Large intestine (tissue), 3 donors: ENCODE results near the gene IL17C. TPM values are rescaled to one million over a fixed set of nuclear protein-coding genes. Genes with fewer than 3 reads are reported as not detected.
"Not testable (repeated sequence)": the region's sequence is repeated elsewhere in the genome, so short reads cannot be mapped to it uniquely, and the experiment has no call there.

Experiments used
- DNase-seq, 2 donors: peaks; one replicate each; pipeline versions ENCODE4 v3.0.0 to v3.0.0-alpha.2; 2013
- H3K27ac ChIP-seq: one replicate; pipeline ENCODE4 v1.5.1; 2013; ENCODE audit warnings: low read length
- H3K27me3 ChIP-seq: 2 replicates; pipeline ENCODE4 v1.6.1; 2013; ENCODE audit warnings: low read length; ENCODE audit not compliant: control insufficient read depth, insufficient read depth
- H3K36me3 ChIP-seq: 2 replicates; pipeline ENCODE4 v1.6.1; 2013; ENCODE audit warnings: low read length; ENCODE audit not compliant: control insufficient read depth, insufficient read depth
- H3K4me1 ChIP-seq: one replicate; pipeline ENCODE4 v1.6.1; 2013; ENCODE audit warnings: low read length; ENCODE audit not compliant: control insufficient read depth, insufficient read depth
- H3K4me3 ChIP-seq: one replicate; pipeline ENCODE4 v1.5.1; 2013; ENCODE audit warnings: low read length
- H3K9me3 ChIP-seq: one replicate; pipeline ENCODE4 v1.6.1; 2013; ENCODE audit warnings: mild to moderate bottlenecking, low read depth, low read length, moderate library complexity; ENCODE audit not compliant: control insufficient read depth
- WGBS: methylation state at CpG from one replicate; pipeline ENCODE4 v1.1.5; 2013; ENCODE audit warnings: low lambda C conversion rate; ENCODE audit not compliant: insufficient coverage; 5-methylcytosine and 5-hydroxymethylcytosine counted together
- polyA plus RNA-seq: library from polyadenylated mRNA; unstranded; fragments of 120-200 nt; gene quantifications from one replicate; pipeline ENCODE4 v1.2.1, GENCODE V29; 2013

Gene IL17C
- polyA plus RNA-seq, 1 donor = not detected

DNA sequence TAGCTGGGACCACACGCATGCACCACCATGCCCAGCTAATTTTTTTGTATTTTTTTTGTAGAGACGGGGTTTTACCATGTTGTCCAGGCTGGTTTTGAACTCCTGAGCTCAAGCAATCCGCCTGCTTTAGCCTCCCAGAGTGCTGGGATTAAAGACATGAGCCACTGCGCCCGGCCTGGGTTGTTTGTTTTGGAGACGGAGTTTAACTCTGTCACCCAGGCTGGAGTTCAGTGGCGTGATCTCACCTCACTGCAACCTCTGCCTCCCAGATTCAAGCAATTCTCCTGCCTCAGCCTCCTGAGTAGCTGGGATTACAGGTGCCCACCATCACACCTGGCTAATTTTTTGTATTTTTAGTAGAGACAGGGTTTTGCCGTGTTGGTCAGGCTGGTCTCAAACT is 28.9 kb upstream of the IL17C start:
- no CpG with 5 or more reads among the region's 8 CpGs for whole genome bisulfite sequencing
- not testable (repeated sequence) for H3K27me3 ChIP-seq, DNase-seq, H3K27ac ChIP-seq, H3K4me3 ChIP-seq, H3K4me1 ChIP-seq, H3K9me3 ChIP-seq
- peaks cover 72% of the 10 kb centered on the region for H3K36me3 ChIP-seq

DNA sequence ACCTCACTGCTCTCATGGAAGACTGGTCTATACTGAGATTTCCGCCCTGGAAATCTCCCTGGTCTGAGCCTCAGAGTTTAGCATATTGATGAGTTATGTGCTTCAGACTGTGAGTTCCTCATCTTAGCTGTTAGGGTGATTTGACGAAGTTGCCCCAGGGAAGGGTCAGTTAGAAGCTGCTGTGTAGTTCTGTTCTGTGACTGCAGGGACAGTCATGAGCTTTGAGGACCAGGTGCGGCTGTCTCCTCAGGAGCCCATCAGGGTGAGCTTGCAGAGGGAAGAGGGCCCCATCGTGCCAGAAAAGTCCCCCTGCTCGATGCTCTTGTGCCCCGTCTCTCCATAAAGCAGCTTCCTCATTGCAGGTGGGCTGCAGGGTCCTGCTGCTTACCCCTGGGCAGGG is 28.3 kb upstream of the IL17C start:
- WGBS = no CpG with 5 or more reads among the region's 6 CpGs
- Histone ChIP-seq H3K4me3 (no peak overlapping the region), H3K4me1 (no peaks in the 10 kb centered on the region), H3K27ac (no peak overlapping the region), H3K9me3 (no peaks in the 10 kb centered on the region), H3K36me3 (peaks cover 67% of the 10 kb centered on the region), H3K27me3 (no peaks in the 10 kb centered on the region)
- no peak for DNase-seq

DNA sequence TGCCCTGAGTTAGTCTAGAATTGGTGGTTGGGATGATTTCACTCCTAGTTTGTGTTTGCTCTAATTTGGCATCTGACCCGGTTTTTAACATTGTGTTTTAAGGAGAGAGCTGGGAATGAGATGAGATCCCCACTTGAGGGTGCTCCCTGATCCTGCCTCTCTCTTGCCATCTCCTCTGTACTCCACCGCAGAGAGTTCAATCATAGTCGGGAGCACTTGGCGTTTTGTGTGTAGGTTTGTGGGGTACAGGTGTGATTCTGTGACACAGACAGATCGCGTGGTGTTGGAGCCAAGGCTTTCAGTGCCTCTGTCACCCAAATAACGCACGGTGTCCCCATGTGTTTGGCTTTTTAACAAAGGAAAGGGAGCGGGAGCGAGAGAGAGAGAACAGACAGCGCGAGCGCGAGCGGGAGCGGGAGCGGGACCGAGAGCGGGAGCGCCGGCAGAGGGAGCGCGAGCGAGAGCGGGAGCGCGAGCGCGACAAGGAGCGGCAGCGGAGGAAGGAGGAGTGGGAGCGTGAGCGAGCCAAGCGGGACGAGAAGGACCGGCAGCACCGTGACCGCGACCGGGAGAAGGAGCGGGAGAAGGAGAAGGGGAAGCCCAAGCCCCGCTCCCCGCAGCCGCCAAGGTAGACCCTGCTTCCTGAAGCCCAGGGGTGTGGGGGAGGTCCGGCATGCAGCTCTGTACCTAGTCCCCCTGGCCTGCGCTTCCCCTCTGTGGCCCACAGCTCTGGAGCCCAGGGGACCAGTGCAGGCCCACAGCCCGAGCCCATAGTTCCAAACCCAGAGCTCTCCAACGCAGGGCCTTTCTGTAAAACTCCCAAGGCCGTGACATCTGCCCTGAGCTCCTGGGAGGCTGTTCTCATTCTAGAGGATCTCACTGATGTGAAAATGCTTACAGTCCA is 27.2 kb upstream of the IL17C start:
- Histone ChIP-seq H3K27me3 (no peaks in the 10 kb centered on the region), H3K9me3 (no peaks in the 10 kb centered on the region), H3K27ac (no peak overlapping the region), H3K4me3 (no peak overlapping the region), H3K4me1 (peaks cover 9% of the 10 kb centered on the region), H3K36me3 (peaks cover 63% of the 10 kb centered on the region)
- DNase-seq = no peak
- WGBS = 72% methylated on average over 26 of the region's 49 CpGs

DNA sequence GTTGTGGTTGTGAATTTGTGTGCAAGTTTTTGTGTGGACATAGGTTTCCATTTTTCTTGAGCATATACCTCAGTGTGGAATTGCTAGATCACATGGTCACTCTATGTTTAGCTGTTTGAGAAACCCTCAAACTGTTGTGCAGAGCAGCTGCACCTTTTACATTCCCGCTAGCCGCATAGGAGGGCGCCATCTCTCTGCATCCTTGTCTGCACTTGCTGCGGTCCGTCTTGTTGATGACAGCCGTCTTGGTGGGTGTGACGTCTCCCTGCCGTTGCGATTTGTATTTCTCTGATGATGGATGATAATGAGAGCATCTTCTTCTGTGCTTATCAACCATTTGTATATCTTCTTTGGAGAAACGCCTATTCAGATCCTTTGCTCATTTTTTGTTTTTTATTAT is 25.1 kb upstream of the IL17C start:
- Histone ChIP-seq H3K9me3 (no peaks in the 10 kb centered on the region), H3K27me3 (no peaks in the 10 kb centered on the region), H3K4me3 (no peak overlapping the region), H3K4me1 (peaks cover 28% of the 10 kb centered on the region), H3K27ac (no peak overlapping the region), H3K36me3 (peaks cover 54% of the 10 kb centered on the region)
- no peak for DNase-seq
- WGBS = 86% methylated on average over 1 of the region's 10 CpGs

DNA sequence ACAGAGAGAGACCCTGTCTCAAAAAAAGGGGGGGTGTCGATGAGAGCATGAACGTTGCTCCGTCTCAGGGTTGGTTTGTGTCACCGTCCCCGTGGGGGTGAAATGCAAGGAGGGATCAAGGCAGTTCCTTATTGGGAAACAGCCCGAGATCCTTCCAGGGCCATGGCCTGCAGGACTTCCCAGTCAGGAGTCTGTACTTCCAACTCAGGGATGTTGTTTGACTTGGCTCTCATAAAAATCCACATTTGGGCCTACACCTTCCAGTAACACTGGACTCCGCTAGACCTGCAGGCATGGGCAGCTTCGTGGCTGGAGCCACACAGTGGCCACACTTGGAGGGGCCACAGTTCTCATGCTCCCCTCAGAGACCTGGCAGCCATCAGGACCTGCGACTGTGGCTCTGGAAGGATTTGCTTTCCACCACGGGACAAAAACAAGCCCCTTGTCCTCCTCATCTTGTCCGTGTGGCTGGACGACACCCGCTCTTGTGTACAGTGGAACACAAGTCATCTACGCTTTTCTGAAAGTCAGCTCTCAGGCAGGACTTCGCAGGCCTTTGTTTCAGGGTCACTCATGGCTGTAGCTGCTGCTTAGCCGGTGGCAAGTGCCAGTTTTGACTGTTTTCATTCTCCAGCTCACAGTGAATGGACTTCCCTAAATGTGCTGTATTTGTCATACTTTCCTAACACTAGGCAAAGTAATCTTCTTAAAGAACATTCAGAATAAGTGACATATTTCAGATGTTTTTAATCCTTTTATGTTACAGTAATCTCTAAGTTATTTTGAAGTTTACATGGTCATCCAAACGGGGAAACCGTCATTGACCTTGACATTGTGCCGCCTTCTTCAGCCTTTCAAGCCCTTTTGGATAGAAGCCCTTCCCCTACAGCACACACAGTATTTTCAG is 24.2 kb upstream of the IL17C start:
- Histone ChIP-seq H3K36me3 (peaks cover 55% of the 10 kb centered on the region), H3K9me3 (no peaks in the 10 kb centered on the region), H3K27me3 (no peaks in the 10 kb centered on the region), H3K27ac (no peak overlapping the region), H3K4me1 (peaks cover 35% of the 10 kb centered on the region), H3K4me3 (no peak overlapping the region)
- no peak for DNase-seq
- 80% methylated on average over 1 of the region's 19 CpGs for WGBS

DNA sequence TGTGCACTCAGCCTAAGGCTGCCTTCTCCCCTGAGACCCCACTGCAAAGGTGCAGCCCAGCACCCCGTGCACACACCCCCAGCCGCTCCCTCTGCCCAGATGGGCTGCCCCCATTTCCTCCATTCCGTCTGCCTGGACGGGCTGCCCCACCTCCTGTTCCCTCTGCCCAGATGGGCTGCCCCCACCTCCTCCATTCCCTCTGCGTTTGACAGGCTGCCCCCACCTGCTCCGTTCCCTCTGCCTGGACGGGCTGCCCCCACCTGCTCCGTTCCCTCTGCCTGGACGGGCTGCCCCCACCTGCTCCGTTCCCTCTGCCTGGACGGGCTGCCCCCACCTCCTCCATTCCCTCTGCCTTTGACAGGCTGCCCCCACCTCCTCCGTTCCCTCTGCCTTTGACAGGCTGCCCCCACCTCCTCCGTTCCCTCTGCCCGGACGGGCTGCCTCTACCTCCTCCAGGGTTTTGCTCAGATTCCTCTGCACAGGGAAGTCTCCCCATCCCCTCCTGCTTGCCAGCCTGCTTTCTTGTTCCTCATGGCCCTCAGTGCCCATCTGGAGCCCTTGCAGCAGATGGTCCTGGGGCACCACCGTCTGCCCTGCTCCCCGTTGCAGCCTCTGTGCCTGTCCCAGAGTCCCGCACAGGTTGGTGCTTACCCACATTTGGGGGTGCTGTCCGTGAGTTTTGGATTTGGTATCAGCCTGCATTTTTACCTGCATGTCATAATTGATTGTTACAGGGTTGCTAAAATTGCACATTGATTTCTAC is 23.4 kb upstream of the IL17C start:
- H3K9me3 ChIP-seq = no peaks in the 10 kb centered on the region
- H3K36me3 ChIP-seq = peaks cover 51% of the 10 kb centered on the region
- peaks cover 35% of the 10 kb centered on the region for H3K4me1 ChIP-seq
- no CpG with 5 or more reads among the region's 19 CpGs for WGBS
- no peak overlapping the region for H3K27ac ChIP-seq
- no peak for DNase-seq
- no peaks in the 10 kb centered on the region for H3K27me3 ChIP-seq
- H3K4me3 ChIP-seq = no peak overlapping the region

DNA sequence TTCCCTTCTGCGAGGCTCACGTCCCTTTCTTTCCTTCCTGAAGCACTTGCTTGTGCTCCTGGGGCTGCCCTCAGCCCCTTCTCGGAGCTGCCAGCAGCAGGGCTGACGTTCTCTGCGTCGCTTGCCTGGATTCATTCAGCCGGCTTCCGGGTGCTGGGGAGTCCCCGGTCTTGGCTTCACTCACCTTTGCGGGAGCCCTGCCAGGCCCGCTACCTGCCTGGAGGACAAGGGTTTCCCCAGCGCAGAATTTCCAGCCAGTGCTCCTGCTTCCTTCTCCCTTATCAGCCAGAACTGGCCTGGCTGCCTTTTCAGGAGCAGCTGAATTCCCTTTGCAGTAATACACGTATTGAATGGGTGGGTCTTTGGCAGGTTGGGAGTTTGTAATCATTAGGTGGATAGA is 22.1 kb upstream of the IL17C start:
- WGBS = no CpG with 5 or more reads among the region's 13 CpGs
- H3K4me3 ChIP-seq = no peak overlapping the region
- DNase-seq = peak; percentile 53 to 82

DNA sequence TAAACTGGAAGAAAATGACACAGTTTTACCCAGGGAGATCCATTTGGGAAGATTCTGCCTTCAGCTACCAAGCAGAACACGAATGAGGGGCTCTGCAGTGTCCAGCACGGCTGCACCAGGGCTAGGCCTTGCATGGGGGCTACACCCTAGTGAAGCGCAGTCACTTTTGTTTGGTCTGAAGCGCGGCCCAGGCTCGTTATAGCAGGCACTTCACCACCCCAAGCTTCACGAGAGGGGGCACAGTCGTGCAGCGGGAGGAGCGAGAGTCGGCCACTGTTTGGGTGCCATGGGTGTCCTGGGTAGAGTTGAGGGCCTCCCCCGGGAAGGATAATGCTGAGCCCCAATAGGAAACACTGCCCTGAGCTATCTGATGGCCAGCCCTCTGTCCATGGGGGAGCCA is 21.6 kb upstream of the IL17C start:
- Histone ChIP-seq H3K4me3 (no peak overlapping the region), H3K36me3 (peaks cover 36% of the 10 kb centered on the region), H3K27ac (peak overlapping the region; percentile 27), H3K9me3 (no peaks in the 10 kb centered on the region), H3K27me3 (no peaks in the 10 kb centered on the region), H3K4me1 (peaks cover 35% of the 10 kb centered on the region)
- WGBS = no CpG with 5 or more reads among the region's 12 CpGs
- no peak for DNase-seq

More for the DNA sequence above, 22.1 kb upstream of the IL17C start:
- H3K27me3 ChIP-seq = no peaks in the 10 kb centered on the region
- H3K9me3 ChIP-seq = no peaks in the 10 kb centered on the region
- H3K4me1 ChIP-seq = peaks cover 35% of the 10 kb centered on the region
- H3K27ac ChIP-seq = peak overlapping the region; percentile 27
- H3K36me3 ChIP-seq = peaks cover 38% of the 10 kb centered on the region

DNA sequence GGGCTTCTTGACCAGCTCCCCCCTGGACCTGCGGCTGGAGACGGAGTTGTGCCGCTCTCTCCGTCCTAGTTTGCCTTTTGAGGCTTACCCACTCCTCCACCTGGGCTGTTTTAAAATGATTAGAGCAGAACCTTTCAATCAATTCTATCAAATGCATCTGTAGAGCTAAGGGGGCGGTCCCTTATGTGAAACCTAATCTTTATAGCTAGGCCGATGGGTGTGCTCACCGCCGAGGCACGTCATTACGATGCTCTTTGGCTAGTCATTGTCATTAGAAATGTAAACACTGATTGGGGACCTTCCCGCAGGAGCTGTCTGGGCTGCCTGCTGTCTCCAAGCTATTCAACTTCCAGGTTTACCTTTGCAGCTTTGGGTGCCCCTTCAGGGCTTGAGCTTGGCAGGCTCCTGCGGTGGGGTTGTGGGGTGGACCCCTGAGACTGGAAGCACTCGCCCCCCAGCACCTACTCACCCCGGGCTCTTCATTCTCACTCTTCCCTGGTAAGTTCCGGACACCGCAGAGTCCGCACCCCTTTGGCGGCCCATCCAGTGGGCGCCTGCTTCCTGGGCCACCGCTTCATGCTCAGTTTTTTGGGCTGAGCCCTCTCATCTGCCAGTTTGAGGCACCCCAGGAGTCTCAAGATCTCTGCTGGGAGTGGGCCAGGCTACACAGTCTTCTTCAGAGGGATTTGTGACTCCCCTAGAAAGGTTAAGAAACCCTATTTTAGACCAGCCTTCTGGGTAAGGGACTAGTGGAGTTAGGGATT is 20.9 kb upstream of the IL17C start:
- Histone ChIP-seq H3K27ac (peak overlapping the region; percentile 43), H3K4me3 (no peak overlapping the region), H3K4me1 (peaks cover 35% of the 10 kb centered on the region), H3K27me3 (no peaks in the 10 kb centered on the region), H3K36me3 (peaks cover 36% of the 10 kb centered on the region), H3K9me3 (no peaks in the 10 kb centered on the region)
- peak; percentile 62 to 72 for DNase-seq
- WGBS = no CpG with 5 or more reads among the region's 20 CpGs
